Adrenal gland (tissue), 5 donors: ENCODE measurements around the gene SOX10.

ENCODE experiments used
- POLR2A ChIP-seq, 2 donors: fragments of 450-650 bp; IDR thresholded peaks; one replicate each; pipeline ENCODE4 v1.6.1; 2017; ENCODE audit warnings: antibody characterized with exemption in 2 of 2, mild to moderate bottlenecking in 2 of 2, moderate library complexity in 1 of 2
- TF ChIP-seq, protein P1 (sequence below), 6 experiments: fragments of 450-650 bp in 4 of 6; fragments of 200-600 bp in 2 of 6; sonication (generic) in 1 of 6; IDR thresholded peaks; 1 replicate in 5 of 6; 2 replicates in 1 of 6; pipeline versions ENCODE4 v1.5.1 to v1.8.0; 2016 to 2021; ENCODE audit warnings: antibody characterized with exemption in 6 of 6, mild to moderate bottlenecking in 2 of 6, moderate library complexity in 1 of 6
- donor health status: DM: no; HTN: no; CAD: no.

DNA sequence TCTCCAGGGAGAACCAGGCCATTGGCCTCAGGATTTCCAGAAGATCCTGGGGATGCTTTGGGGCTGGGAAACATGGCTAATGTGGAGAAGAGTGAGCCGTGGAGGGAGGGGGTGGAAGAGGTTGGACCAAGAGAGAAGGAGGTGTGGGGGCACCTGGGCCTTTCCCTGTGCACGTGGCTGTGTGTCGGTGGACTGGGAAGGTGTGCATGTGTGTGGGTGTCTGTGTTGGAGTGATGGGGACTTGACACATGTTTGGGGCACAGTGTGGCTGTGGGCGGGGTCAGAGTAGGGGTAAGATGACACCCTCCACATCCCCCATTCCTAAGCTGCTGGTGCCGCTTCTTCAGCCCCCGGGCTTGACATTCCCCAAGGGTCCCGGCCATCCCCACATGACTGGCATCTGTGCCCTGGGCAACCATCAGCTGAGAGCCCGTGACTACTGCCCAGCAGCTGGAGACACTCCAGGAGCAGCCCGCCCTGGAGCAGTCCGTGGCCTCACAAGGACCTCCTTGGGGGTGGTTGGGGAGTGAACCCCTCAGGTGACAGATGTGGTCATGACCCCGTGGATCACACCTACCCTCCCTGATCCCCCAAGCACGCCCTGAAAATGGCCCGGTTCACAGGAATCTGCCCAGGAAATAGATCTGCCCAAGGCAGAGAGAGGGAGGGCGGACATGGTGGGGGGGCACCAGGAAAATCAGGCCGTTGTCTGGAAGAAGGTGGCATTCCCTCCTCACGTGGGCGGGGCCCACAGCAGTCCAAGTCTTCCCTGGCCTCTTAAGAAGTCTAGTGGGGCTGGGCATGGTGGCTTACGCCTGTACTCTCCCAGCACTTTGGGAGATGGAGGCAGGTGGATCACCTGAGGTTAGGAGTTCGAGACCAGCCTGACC, 34.8 kb upstream of the SOX10 start:
- TF ChIP-seq POLR2A (IDR thresholded peaks at IDR 0.05), result no peak
- TF ChIP-seq, protein P1, sequence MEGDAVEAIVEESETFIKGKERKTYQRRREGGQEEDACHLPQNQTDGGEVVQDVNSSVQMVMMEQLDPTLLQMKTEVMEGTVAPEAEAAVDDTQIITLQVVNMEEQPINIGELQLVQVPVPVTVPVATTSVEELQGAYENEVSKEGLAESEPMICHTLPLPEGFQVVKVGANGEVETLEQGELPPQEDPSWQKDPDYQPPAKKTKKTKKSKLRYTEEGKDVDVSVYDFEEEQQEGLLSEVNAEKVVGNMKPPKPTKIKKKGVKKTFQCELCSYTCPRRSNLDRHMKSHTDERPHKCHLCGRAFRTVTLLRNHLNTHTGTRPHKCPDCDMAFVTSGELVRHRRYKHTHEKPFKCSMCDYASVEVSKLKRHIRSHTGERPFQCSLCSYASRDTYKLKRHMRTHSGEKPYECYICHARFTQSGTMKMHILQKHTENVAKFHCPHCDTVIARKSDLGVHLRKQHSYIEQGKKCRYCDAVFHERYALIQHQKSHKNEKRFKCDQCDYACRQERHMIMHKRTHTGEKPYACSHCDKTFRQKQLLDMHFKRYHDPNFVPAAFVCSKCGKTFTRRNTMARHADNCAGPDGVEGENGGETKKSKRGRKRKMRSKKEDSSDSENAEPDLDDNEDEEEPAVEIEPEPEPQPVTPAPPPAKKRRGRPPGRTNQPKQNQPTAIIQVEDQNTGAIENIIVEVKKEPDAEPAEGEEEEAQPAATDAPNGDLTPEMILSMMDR (IDR thresholded peaks at IDR 0.05), result no peak
